Endothelial cell of umbilical vein (primary cell): ENCODE measurements around the gene LRRC46. TPM values are rescaled to one million over a fixed set of nuclear protein-coding genes. Genes with fewer than 3 reads are reported as not detected.

Experiments
- BruUV-seq: library from RNA; stranded (reverse); fragments of 400-500 nt; replicated peaks from 2 replicates; lab custom pipeline; 2021; lab: Mats Ljungman, UMichigan
- CTCF ChIA-PET: fragments of 300-600, 350-600 bp; sonication (Branson Sonifier 250); formaldehyde crosslinking; loops from one replicate; lab custom pipeline; 2021; ENCODE audit warnings: antibody characterized with exemption, inconsistent platforms; lab: Charles Lee
- POLR2A ChIA-PET: fragments of 300-600, 350-600 bp; sonication (Branson Sonifier 250); formaldehyde crosslinking; loops from one replicate; lab custom pipeline; 2021; ENCODE audit warnings: antibody characterized with exemption, inconsistent platforms; lab: Charles Lee
- DNase-seq: peaks from one replicate; pipeline ENCODE4 v3.0.0-alpha.2; 2011; ENCODE audit warnings: low read depth, low spot score
- FAIRE-seq: peaks from 2 replicates; lab custom pipeline; 2011; peaks lifted over from hg19 to GRCh38; lab: Jason Lieb, UNC
- H2AFZ ChIP-seq: 2 replicates; pipeline ENCODE4 v1.6.0; 2012; ENCODE audit warnings: low read depth, low read length, control low read depth, inconsistent platforms
- H3K27ac ChIP-seq: 2 replicates; pipeline ENCODE4 v1.5.1; 2011; ENCODE audit warnings: low read depth, mild to moderate bottlenecking, control low read depth, low read length, moderate library complexity; ENCODE audit not compliant: insufficient read depth
- H3K27me3 ChIP-seq, 2 experiments: 2 replicates each; pipeline versions ENCODE4 v1.6.0 to v1.6.1; 2011; ENCODE audit warnings: low read length in 2 of 2, mixed read lengths in 1 of 2; ENCODE audit not compliant: control insufficient read depth in 2 of 2, insufficient read depth in 2 of 2
- H3K36me3 ChIP-seq, 2 experiments: 2 replicates in 1 of 2; 3 replicates in 1 of 2; pipeline ENCODE4 v1.5.1; 2011; ENCODE audit warnings: low read length in 2 of 2, mild to moderate bottlenecking in 1 of 2, moderate library complexity in 1 of 2; ENCODE audit not compliant: control insufficient read depth in 2 of 2, insufficient read depth in 2 of 2; ENCODE audit errors: extremely low read depth in 1 of 2
- H3K4me1 ChIP-seq: 3 replicates; pipeline ENCODE4 v1.5.1; 2011; ENCODE audit warnings: mild to moderate bottlenecking, low read length; ENCODE audit not compliant: control insufficient read depth, insufficient read depth; ENCODE audit errors: extremely low read depth
- H3K4me2 ChIP-seq: 2 replicates; pipeline ENCODE4 v1.6.1; 2011; ENCODE audit warnings: low read length, control low read depth, mixed read lengths; ENCODE audit not compliant: insufficient read depth
- H3K4me3 ChIP-seq, 3 experiments: fragments of 200-600 bp in 1 of 3; sonication (generic), shearing (Covaris generic) in 1 of 3; replicated peaks in 1 of 3; 2 replicates each; pipeline ENCODE4 v1.5.1; 2011 to 2016; ENCODE audit warnings: control low read depth in 3 of 3, low read length in 3 of 3, mild to moderate bottlenecking in 2 of 3, inconsistent platforms in 1 of 3, low read depth in 1 of 3, moderate library complexity in 1 of 3; ENCODE audit not compliant: insufficient read depth in 1 of 3
- H3K79me2 ChIP-seq: 2 replicates; pipeline ENCODE4 v1.6.0; 2012; ENCODE audit warnings: low read length, inconsistent platforms; ENCODE audit not compliant: control insufficient read depth, insufficient read depth
- H3K9ac ChIP-seq: replicated peaks from 2 replicates; pipeline ENCODE3; 2011; ENCODE audit warnings: low read length, control low read depth; ENCODE audit not compliant: insufficient read depth; ENCODE audit errors: extremely low read depth
- H3K9me1 ChIP-seq: replicated peaks from 3 replicates; pipeline ENCODE4 v1.6.0; 2011; ENCODE audit warnings: mild to moderate bottlenecking, low read length; ENCODE audit not compliant: control insufficient read depth, insufficient read depth; ENCODE audit errors: extremely low read depth
- H3K9me3 ChIP-seq: replicated peaks from 2 replicates; pipeline ENCODE4 v1.5.1; 2012; ENCODE audit warnings: low read length, inconsistent platforms; ENCODE audit not compliant: control insufficient read depth, insufficient read depth
- H4K20me1 ChIP-seq: replicated peaks from 2 replicates; pipeline ENCODE3; 2011; ENCODE audit warnings: mild to moderate bottlenecking, low read length; ENCODE audit not compliant: control insufficient read depth, insufficient read depth; ENCODE audit errors: extremely low read depth
- CTCF ChIP-seq, 2 donors: IDR thresholded peaks; 1 replicate in 1 of 2; 2 replicates in 1 of 2; pipeline ENCODE4 v1.5.1; 2011; ENCODE audit warnings: low read length in 2 of 2, mild to moderate bottlenecking in 2 of 2, moderate library complexity in 2 of 2, control low read depth in 1 of 2, inconsistent platforms in 1 of 2, low read depth in 1 of 2; ENCODE audit not compliant: insufficient read depth in 1 of 2; ENCODE audit errors: extremely low read depth in 1 of 2
- FOS ChIP-seq: IDR thresholded peaks from 2 replicates; pipeline ENCODE4 v1.6.1; 2011; ENCODE audit warnings: mild to moderate bottlenecking, low read length, moderate library complexity, borderline replicate concordance; ENCODE audit not compliant: insufficient read depth
- GATA2 ChIP-seq: IDR thresholded peaks from 2 replicates; pipeline ENCODE4 v1.7.0; 2011; ENCODE audit warnings: low read depth, mild to moderate bottlenecking, moderate library complexity, mixed read lengths, low read length; ENCODE audit not compliant: insufficient read length, insufficient read depth
- MYC ChIP-seq: IDR thresholded peaks from one replicate; pipeline ENCODE4 v1.6.1; 2011; ENCODE audit warnings: mild to moderate bottlenecking, low read depth, low read length
- POLR2A ChIP-seq: IDR thresholded peaks from 2 replicates; pipeline ENCODE4 v1.6.1; 2012; ENCODE audit warnings: low read depth, mild to moderate bottlenecking, control low read depth, low read length
- POLR2AphosphoS5 ChIP-seq: IDR thresholded peaks from 2 replicates; pipeline ENCODE4 v1.6.1; 2012; ENCODE audit warnings: low read depth, mild to moderate bottlenecking, control low read depth, low read length, moderate library complexity; ENCODE audit not compliant: insufficient read depth
- dilution Hi-C: fragments of 300-500 bp; cut with MboI; formaldehyde crosslinking; loops from one replicate; pipeline ENCODE4 v1.15.0; 2019; ENCODE audit warnings: low sequenced_read_pairs; ENCODE audit not compliant: extremely low pct_ligation_motif_present
- intact Hi-C: fragments of 100-400 bp; cut with micrococcal nuclease; formaldehyde crosslinking; loops from one replicate; pipeline ENCODE4 v1.10.0; 2022
- polyA plus RNA-seq, 4 experiments: library from polyadenylated mRNA; depleted of rRNA in 3 of 4; stranded (reverse) in 3 of 4; unstranded in 1 of 4; fragments of >200 nt; gene quantifications; 2 replicates each; pipeline versions ENCODE4 v1.2.1 to v1.2.3, GENCODE V29; 2011 to 2012; ENCODE audit warnings: missing spikeins in 1 of 4
- total RNA-seq: library from RNA; stranded (reverse); gene quantifications from 2 replicates; pipeline ENCODE4 v1.2.3, GENCODE V29; 2021

The LRRC46 gene
- total and polyA plus RNA-seq, 2 donors (not counting 3 experiments of a cell fraction or from before 2014, with no cell fraction given): 0.36 to 0.42 TPM

GRCh38 chr17:47866941-47867340 is 35.5 kb downstream of the LRRC46 start:
- Histone ChIP-seq H3K27ac (no peak overlapping the region), H3K4me1 (peaks cover 8% of the 10 kb centered on the region), H3K79me2 (no peaks in the 10 kb centered on the region), H4K20me1 (no peaks in the 10 kb centered on the region), H2AFZ (no peak overlapping the region), H3K4me3 (no peak overlapping the region), H3K9me3 (no peaks in the 10 kb centered on the region), H3K36me3 (no peaks in the 10 kb centered on the region), H3K9me1 (no peaks in the 10 kb centered on the region), H3K27me3 (peaks cover 24 to 32% of the 10 kb centered on the region in 2 experiments), H3K9ac (no peak overlapping the region), H3K4me2 (no peak overlapping the region)
- POLR2A ChIA-PET: no interaction called here
- intact Hi-C loops (no loop called here), dilution Hi-C loops (no loop called here)
- TF ChIP-seq CTCF (IDR thresholded peaks at IDR 0.05; ENCODE audit: extremely low read depth in 1 of 2, insufficient read depth in 1 of 2, low read depth in 1 of 2, low read length in 2 of 2) (no peak), FOS (no peak), POLR2AphosphoS5 (no peak), GATA2 (no peak), POLR2A (no peak), MYC (no peak)
- FAIRE-seq (no peak), DNase-seq (no peak)
- CTCF ChIA-PET: no interaction called here
- no TSS peak for BruUV-seq
